NB4 (cell line): ENCODE results near the gene RXRG.

Experiments
- CTCF ChIP-seq: IDR thresholded peaks from one replicate; pipeline ENCODE4 v1.5.1; 2012; ENCODE audit warnings: low read depth, low read length
- MAX ChIP-seq: IDR thresholded peaks from 2 replicates; pipeline ENCODE4 v1.6.1; 2011; ENCODE audit warnings: low read depth, low read length
- MYC ChIP-seq: IDR thresholded peaks from 2 replicates; pipeline ENCODE4 v1.6.1; 2011; ENCODE audit warnings: low read depth, low read length
- POLR2A ChIP-seq: IDR thresholded peaks from 2 replicates; pipeline ENCODE4 v1.6.1; 2011; ENCODE audit warnings: mild to moderate bottlenecking; ENCODE audit not compliant: insufficient read length; ENCODE audit errors: extremely low read depth

GRCh38 chr1:165381745-165382505 is 63.0 kb downstream of the RXRG start:
- no peak for TF ChIP-seq CTCF
- no peak for TF ChIP-seq POLR2A
- TF ChIP-seq MAX: no peak
- TF ChIP-seq MYC: no peak
